A673 (cell line): ENCODE data around the gene NDUFC1.

Experiments
- CTCF ChIP-seq: fragments of 300-800, 200-600 bp; sonication (generic); conservative IDR thresholded peaks from 2 replicates; pipeline ENCODE4 v1.5.1; 2017; ENCODE audit warnings: low read depth, mild to moderate bottlenecking, antibody characterized with exemption, low read length, moderate library complexity, mixed read lengths
- EZH2 ChIP-seq: fragments of 200-600 bp; sonication (generic); IDR thresholded peaks from 2 replicates; pipeline ENCODE4 v1.6.1; 2017; ENCODE audit warnings: borderline replicate concordance, low read depth, mild to moderate bottlenecking, mixed read lengths, antibody characterized with exemption, low read length; ENCODE audit not compliant: poor library complexity, severe bottlenecking

DNA sequence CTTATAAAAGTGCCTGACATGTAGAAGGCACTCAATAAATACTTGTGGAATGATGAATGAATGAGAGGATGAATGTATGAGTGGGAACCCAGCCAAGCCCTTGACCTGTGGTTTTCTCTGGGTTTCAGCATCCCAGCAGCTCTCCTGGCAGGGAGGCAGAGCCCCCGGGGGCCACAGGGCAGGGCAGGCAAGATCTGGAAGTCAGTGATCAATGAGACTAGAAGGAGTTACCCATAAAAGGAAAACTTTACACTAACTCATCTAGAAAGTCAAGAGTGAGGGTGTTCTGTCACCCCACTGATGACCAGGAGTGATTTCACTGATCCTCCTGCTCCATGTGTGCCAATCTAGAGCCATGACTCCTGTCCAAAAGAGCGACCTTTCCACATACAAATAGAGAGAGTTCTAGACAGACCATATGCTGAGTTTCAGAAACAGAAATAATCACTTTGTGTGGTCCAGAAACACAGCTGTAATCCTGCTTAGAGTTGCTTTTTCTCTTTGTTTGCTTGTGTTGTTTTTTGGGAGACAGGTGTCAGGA is 59.7 kb downstream of the NDUFC1 start:
- TF ChIP-seq EZH2 = no peak
- TF ChIP-seq CTCF = no peak
